ENCODE measurements around the gene HTR3B.

DNA sequence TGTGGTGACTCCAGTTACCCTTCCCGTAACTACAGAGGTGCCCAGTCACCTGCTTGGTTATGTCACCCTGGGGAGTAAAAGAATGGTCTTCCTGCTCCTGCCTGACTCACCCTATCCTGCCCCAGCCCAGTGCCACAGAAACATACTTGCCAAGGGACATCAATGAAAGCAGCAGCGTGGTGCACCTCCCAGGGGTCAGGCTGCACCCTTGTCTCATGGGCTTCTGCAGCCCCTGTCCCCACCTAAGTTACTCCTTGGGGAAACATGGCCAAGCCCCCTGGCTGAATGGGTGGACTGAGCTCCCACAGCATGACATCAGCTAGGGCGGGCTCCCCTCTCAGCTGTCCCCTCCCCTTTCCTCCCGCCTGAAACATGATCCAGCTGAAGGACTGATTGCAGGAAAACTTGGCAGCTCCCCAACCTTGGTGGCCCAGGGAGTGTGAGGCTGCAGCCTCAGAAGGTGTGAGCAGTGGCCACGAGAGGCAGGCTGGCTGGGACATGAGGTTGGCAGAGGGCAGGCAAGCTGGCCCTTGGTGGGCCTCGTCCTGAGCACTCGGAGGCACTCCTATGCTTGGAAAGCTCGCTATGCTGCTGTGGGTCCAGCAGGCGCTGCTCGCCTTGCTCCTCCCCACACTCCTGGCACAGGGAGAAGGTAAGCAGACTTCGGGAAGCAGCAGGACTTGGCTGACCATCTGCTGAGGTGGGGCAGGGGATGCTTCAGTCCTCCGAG lies 70.3 kb downstream of the HTR3B start, which contains the start of gene HTR3A:
- TF ChIP-seq EZH2phosphoT487 (IDR thresholded peaks at IDR 0.05; ENCODE audit: borderline replicate concordance, low read depth) (no peak), RCOR1 (IDR thresholded peaks at IDR 0.05; ENCODE audit: low read length) (no peak), GATA2 (CRISPR knock-in tag; IDR thresholded peaks at IDR 0.05) (no peak), POLR2AphosphoS5 (IDR thresholded peaks at IDR 0.05; ENCODE audit: low read depth, low read length) (no peak), NRF1 (IDR thresholded peaks at IDR 0.05; ENCODE audit: low read depth, low read length) (no peak), EP300 (IDR thresholded peaks at IDR 0.05; ENCODE audit: borderline replicate concordance in 1 of 2, low read depth in 1 of 2, low read length in 1 of 2) (no peak), TAF1 (IDR thresholded peaks at IDR 0.05; ENCODE audit: borderline replicate concordance, low read depth, low read length) (no peak), TCF12 (IDR thresholded peaks at IDR 0.05) (no peak), JUND (IDR thresholded peaks at IDR 0.05) (no peak), MEF2A (IDR thresholded peaks at IDR 0.05; ENCODE audit: borderline replicate concordance, low read depth) (no peak)
- TF ChIP-seq, protein P1, sequence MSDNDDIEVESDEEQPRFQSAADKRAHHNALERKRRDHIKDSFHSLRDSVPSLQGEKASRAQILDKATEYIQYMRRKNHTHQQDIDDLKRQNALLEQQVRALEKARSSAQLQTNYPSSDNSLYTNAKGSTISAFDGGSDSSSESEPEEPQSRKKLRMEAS (IDR thresholded peaks at IDR 0.05; ENCODE audit: low read depth), result no peak
- TF ChIP-seq, protein P2, sequence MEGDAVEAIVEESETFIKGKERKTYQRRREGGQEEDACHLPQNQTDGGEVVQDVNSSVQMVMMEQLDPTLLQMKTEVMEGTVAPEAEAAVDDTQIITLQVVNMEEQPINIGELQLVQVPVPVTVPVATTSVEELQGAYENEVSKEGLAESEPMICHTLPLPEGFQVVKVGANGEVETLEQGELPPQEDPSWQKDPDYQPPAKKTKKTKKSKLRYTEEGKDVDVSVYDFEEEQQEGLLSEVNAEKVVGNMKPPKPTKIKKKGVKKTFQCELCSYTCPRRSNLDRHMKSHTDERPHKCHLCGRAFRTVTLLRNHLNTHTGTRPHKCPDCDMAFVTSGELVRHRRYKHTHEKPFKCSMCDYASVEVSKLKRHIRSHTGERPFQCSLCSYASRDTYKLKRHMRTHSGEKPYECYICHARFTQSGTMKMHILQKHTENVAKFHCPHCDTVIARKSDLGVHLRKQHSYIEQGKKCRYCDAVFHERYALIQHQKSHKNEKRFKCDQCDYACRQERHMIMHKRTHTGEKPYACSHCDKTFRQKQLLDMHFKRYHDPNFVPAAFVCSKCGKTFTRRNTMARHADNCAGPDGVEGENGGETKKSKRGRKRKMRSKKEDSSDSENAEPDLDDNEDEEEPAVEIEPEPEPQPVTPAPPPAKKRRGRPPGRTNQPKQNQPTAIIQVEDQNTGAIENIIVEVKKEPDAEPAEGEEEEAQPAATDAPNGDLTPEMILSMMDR (IDR thresholded peaks at IDR 0.05), result no peak
